ENCODE results near the gene CACNB3. TPM values are rescaled to one million over a fixed set of nuclear protein-coding genes. Genes with fewer than 3 reads are reported as not detected.

The CACNB3 gene
- total and polyA plus RNA-seq, 2 of the 13 experiments (the other 11 are each of a cell fraction or from before 2014, with no cell fraction given), result 0.29 to 0.54 TPM

DNA sequence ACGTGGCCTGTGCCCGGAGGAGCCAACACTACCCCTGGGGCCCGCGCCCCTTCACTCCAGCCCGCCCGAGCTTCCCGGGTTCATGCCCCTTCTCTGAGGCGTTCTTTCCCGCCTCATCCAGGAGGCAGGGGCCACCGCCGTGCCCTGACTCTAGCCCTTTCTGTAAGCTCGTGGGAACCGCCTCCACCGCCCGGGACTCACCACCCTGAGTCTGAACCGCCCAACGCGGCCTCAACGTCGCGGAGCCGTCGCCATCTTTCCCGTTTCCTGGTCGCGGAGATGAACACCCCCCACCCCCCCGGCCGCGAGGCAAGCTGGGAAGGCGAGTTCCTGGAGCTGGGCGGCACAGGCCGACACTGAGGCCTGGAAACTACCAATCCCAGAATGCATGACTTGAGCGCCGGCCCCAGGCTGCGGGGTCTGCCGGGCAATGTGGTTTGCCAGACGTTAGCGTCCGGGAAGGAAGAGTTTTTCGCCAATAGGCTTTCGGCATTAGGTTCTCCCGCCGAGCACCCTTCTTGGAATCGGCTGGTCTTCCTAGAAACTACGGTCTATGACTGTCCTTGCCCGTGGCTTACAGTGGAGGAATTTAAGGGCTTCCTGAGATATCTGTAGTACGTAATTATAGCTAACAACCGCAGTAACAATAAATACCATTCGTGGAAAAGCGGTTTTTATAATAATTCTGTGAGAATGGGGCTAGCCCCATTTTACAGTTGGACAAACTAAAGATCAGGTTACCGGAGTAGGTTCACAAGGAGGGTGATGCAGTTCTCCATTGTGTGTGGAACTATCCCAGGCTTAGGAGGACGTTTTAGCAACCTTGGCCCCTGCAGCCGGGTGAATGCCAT is 33.8 kb downstream of the CACNB3 start, which contains the start of gene DDX23 (continued):
- TF ChIP-seq, protein P1, sequence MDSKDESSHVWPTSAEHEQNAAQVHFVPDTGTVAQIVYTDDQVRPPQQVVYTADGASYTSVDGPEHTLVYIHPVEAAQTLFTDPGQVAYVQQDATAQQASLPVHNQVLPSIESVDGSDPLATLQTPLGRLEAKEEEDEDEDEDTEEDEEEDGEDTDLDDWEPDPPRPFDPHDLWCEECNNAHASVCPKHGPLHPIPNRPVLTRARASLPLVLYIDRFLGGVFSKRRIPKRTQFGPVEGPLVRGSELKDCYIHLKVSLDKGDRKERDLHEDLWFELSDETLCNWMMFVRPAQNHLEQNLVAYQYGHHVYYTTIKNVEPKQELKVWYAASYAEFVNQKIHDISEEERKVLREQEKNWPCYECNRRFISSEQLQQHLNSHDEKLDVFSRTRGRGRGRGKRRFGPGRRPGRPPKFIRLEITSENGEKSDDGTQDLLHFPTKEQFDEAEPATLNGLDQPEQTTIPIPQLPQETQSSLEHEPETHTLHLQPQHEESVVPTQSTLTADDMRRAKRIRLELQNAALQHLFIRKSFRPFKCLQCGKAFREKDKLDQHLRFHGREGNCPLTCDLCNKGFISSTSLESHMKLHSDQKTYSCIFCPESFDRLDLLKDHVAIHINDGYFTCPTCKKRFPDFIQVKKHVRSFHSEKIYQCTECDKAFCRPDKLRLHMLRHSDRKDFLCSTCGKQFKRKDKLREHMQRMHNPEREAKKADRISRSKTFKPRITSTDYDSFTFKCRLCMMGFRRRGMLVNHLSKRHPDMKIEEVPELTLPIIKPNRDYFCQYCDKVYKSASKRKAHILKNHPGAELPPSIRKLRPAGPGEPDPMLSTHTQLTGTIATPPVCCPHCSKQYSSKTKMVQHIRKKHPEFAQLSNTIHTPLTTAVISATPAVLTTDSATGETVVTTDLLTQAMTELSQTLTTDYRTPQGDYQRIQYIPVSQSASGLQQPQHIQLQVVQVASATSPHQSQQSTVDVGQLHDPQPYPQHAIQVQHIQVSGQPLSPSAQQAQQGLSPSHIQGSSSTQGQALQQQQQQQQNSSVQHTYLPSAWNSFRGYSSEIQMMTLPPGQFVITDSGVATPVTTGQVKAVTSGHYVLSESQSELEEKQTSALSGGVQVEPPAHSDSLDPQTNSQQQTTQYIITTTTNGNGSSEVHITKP (CRISPR knock-in tag; IDR thresholded peaks at IDR 0.05; ENCODE audit: low read depth), result peak; percentile 69; the same call in 1 of the 2 replicates
- TF ChIP-seq CCDC6 (CRISPR knock-in tag; IDR thresholded peaks at IDR 0.05), result peak; percentile 76
- TF ChIP-seq USF2 (IDR thresholded peaks at IDR 0.05; ENCODE audit: low read depth, low read length), result no peak
- 0 out of 2 replicates have a peak, but pooled peaks have one; percentile 17 for TF ChIP-seq USF2 (CRISPR knock-in tag; IDR thresholded peaks at IDR 0.05; ENCODE audit: borderline replicate concordance)
- no peak for TF ChIP-seq HOXA7 (CRISPR knock-in tag; IDR thresholded peaks at IDR 0.05)
- no peak for TF ChIP-seq PLRG1 (conservative IDR thresholded peaks at IDR 0.05)
- no peak for TF ChIP-seq ZNF234 (CRISPR knock-in tag; conservative IDR thresholded peaks at IDR 0.05)
- TF ChIP-seq PCBP1 (IDR thresholded peaks at IDR 0.05; ENCODE audit: borderline replicate concordance, low read depth, low read length), result peak; percentile 95; the same call in 1 of the 2 replicates
- no peak for TF ChIP-seq ZNF251 (CRISPR knock-in tag; IDR thresholded peaks at IDR 0.05)
- peak; percentile 98 for TF ChIP-seq ZNF670 (CRISPR knock-in tag; IDR thresholded peaks at IDR 0.05; ENCODE audit: borderline replicate concordance)
- TF ChIP-seq SRY (CRISPR knock-in tag; IDR thresholded peaks at IDR 0.05), result no peak; the same call in 1 of the 2 replicates
- TF ChIP-seq MBD4 (IDR thresholded peaks at IDR 0.05; ENCODE audit: borderline replicate concordance, low read length), result no peak
- TF ChIP-seq FOXK2 (IDR thresholded peaks at IDR 0.05), result no peak
- TF ChIP-seq SKIL (CRISPR knock-in tag; IDR thresholded peaks at IDR 0.05; ENCODE audit: borderline replicate concordance), result no peak
- peak; percentile 83 for TF ChIP-seq IRF2 (CRISPR knock-in tag; IDR thresholded peaks at IDR 0.05)
- TF ChIP-seq, protein P2, sequence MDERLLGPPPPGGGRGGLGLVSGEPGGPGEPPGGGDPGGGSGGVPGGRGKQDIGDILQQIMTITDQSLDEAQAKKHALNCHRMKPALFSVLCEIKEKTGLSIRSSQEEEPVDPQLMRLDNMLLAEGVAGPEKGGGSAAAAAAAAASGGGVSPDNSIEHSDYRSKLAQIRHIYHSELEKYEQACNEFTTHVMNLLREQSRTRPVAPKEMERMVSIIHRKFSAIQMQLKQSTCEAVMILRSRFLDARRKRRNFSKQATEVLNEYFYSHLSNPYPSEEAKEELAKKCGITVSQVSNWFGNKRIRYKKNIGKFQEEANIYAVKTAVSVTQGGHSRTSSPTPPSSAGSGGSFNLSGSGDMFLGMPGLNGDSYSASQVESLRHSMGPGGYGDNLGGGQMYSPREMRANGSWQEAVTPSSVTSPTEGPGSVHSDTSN (CRISPR knock-in tag; IDR thresholded peaks at IDR 0.05), result no peak
- TF ChIP-seq ZBTB14 (CRISPR knock-in tag; IDR thresholded peaks at IDR 0.05), result no peak
- TF ChIP-seq HOXA5 (CRISPR knock-in tag; IDR thresholded peaks at IDR 0.05), result peak; percentile 71; the same call in 1 of the 2 replicates
